ENCODE measurements around the gene KCNG2. TPM values are rescaled to one million over a fixed set of nuclear protein-coding genes. Genes with fewer than 3 reads are reported as not detected.

KCNG2 gene
- total RNA-seq, 1 experiment from 2014 or later = not detected

DNA sequence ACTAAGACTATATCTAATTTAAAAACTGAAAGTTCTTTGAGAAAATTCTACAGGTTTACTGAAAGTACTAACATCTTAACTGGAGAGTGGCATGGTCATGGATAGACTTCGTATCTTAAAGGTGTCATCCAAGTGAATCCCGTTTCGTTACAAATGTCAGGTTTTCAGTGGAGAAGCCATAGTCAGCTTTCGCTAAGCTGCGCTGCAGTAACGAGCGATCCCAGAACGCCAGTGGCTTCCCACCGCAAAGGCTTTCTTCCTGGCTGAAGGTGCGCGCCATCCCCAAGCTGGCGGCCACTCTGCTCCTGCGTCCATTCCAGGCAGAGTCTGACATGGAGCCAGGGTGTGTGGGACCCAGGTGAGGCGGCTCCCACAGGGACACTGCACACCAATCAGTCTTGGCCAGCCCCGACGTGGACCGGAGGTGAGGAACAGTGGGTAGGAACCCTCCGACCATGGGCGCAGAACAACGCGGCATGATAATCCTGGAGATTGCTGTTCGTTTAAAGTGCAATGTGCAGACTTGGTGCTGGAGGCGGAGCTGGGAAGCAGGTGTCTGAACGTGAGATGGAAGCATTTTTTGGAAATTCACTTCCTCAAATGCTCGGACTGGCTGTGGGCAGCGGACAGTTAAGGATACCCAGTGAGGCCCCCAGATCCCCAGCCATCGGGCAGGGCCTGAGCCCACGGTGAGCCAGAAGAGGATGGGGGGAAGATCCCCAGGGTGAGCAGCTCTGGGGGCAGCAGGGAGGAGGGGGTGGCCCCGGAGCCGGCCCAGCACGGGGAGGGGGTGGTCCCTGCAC is 27.8 kb upstream of the KCNG2 start:
- ATAC-seq = no peak
- POLR2A ChIA-PET = no interaction called here
- Histone ChIP-seq H3K36me3 (ENCODE audit: control insufficient read depth in 1 of 2, insufficient read depth in 2 of 2, low read length in 2 of 2) (no peaks in the 10 kb centered on the region), H3K9me2 (ENCODE audit: insufficient read depth) (no peaks in the 10 kb centered on the region), H3K27ac (ENCODE audit: low read depth, low read length) (no peak overlapping the region), H3K79me2 (ENCODE audit: insufficient read depth, low read length) (no peaks in the 10 kb centered on the region), H4K20me1 (ENCODE audit: insufficient read depth) (no peaks in the 10 kb centered on the region), H3K9me3 (ENCODE audit: control insufficient read depth in 1 of 2, insufficient read depth in 1 of 2, low read depth in 1 of 2, low read length in 2 of 2) (no peaks in the 10 kb centered on the region), H3K4me3 (replicated peaks in 1 of 2; ENCODE audit: low read depth in 1 of 2, low read length in 2 of 2) (no peak overlapping the region), H2AFZ (ENCODE audit: low read depth, low read length, poor library complexity, severe bottlenecking) (no peak overlapping the region), H3K9ac (ENCODE audit: low read length) (no peak overlapping the region), H3K27me3 (ENCODE audit: insufficient read depth, low read length) (peaks cover 6% of the 10 kb centered on the region; the same call in 1 of the 2 replicates), H3K4me1 (ENCODE audit: control insufficient read depth in 1 of 2, insufficient read depth in 2 of 2, low read length in 2 of 2) (no peaks in the 10 kb centered on the region), H3K4me2 (ENCODE audit: low read length) (no peak overlapping the region)
- CTCF ChIA-PET = no interaction called here
- no peak for DNase-seq (ENCODE audit: low read depth, low spot score)
- TF ChIP-seq, protein P1, sequence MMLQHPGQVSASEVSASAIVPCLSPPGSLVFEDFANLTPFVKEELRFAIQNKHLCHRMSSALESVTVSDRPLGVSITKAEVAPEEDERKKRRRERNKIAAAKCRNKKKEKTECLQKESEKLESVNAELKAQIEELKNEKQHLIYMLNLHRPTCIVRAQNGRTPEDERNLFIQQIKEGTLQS (IDR thresholded peaks at IDR 0.05) = no peak
- no peak for TF ChIP-seq RAD21 (IDR thresholded peaks at IDR 0.05; ENCODE audit: low read depth)
- no peak for TF ChIP-seq FOSL1 (IDR thresholded peaks at IDR 0.05; ENCODE audit: low read depth)
- TF ChIP-seq SP1 (IDR thresholded peaks at IDR 0.05; ENCODE audit: low read depth) = no peak
- TF ChIP-seq, protein P2, sequence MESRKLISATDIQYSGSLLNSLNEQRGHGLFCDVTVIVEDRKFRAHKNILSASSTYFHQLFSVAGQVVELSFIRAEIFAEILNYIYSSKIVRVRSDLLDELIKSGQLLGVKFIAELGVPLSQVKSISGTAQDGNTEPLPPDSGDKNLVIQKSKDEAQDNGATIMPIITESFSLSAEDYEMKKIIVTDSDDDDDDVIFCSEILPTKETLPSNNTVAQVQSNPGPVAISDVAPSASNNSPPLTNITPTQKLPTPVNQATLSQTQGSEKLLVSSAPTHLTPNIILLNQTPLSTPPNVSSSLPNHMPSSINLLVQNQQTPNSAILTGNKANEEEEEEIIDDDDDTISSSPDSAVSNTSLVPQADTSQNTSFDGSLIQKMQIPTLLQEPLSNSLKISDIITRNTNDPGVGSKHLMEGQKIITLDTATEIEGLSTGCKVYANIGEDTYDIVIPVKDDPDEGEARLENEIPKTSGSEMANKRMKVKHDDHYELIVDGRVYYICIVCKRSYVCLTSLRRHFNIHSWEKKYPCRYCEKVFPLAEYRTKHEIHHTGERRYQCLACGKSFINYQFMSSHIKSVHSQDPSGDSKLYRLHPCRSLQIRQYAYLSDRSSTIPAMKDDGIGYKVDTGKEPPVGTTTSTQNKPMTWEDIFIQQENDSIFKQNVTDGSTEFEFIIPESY (IDR thresholded peaks at IDR 0.05; ENCODE audit: extremely low read depth, insufficient replicate concordance, low read length) = no peak
- intact Hi-C loops (cut with micrococcal nuclease) = loop anchor here (10.0 kb wide), 1 partner anchor 55 kb away; no protein-coding TSS in a partner anchor
- RAD21 ChIA-PET (ENCODE audit: low non-redundant PET in 1 of 2, low total read pairs in 2 of 2, uncharacterized antibody in 2 of 2, unreplicated experiment in 2 of 2) = no interaction called here
- BruUV-seq (replicated peaks) = no TSS peak

DNA sequence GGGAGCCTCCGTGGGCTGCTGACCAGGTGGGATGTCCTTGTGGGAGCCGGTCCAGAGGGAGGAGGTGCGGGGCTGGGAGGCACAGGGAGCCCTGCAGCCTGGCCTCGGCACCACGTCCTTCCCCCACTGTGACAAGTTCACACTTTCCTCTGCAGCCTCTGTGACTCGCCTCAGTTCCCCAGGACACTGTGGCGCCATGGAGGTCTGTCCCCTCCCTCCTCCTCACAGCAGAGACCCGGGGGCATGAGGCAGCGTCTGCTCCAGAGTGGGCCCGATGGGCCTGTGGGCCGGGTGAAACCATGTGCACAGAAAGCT is 27.3 kb upstream of the KCNG2 start:
- ChIA-PET RAD21 (ENCODE audit: low non-redundant PET in 1 of 2, low total read pairs in 2 of 2, uncharacterized antibody in 2 of 2, unreplicated experiment in 2 of 2) (no interaction called here), POLR2A (no interaction called here), CTCF (no interaction called here)
- no TSS peak for BruUV-seq (replicated peaks)
- peaks cover 6% of the 10 kb centered on the region; the same call in 1 of the 2 replicates for H3K27me3 ChIP-seq (ENCODE audit: insufficient read depth, low read length)
- H3K27ac ChIP-seq (ENCODE audit: low read depth, low read length) = no peak overlapping the region
- H3K9me2 ChIP-seq (ENCODE audit: insufficient read depth) = no peaks in the 10 kb centered on the region
- DNase-seq (ENCODE audit: low read depth, low spot score) = no peak
- H3K4me2 ChIP-seq (ENCODE audit: low read length) = no peak overlapping the region
- intact Hi-C loops (cut with micrococcal nuclease) = no loop called here
- no peaks in the 10 kb centered on the region for H3K36me3 ChIP-seq (ENCODE audit: control insufficient read depth in 1 of 2, insufficient read depth in 2 of 2, low read length in 2 of 2)
- TF ChIP-seq POLR2A (IDR thresholded peaks at IDR 0.05; ENCODE audit: borderline replicate concordance, extremely low read depth, insufficient read depth, insufficient read length) (no peak), EGR1 (IDR thresholded peaks at IDR 0.05; ENCODE audit: low read depth) (no peak), RAD21 (IDR thresholded peaks at IDR 0.05; ENCODE audit: low read depth) (no peak), SIN3A (IDR thresholded peaks at IDR 0.05; ENCODE audit: low read depth) (no peak), TCF7L2 (IDR thresholded peaks at IDR 0.05; ENCODE audit: borderline replicate concordance, extremely low read depth, insufficient read depth, insufficient read length) (no peak), ZFX (IDR thresholded peaks at IDR 0.05) (no peak), SRF (IDR thresholded peaks at IDR 0.05; ENCODE audit: low read depth) (no peak), SP1 (IDR thresholded peaks at IDR 0.05; ENCODE audit: low read depth) (no peak)
- TF ChIP-seq, protein P2 (IDR thresholded peaks at IDR 0.05; ENCODE audit: extremely low read depth, insufficient replicate concordance, low read length) = no peak
- TF ChIP-seq, protein P3, sequence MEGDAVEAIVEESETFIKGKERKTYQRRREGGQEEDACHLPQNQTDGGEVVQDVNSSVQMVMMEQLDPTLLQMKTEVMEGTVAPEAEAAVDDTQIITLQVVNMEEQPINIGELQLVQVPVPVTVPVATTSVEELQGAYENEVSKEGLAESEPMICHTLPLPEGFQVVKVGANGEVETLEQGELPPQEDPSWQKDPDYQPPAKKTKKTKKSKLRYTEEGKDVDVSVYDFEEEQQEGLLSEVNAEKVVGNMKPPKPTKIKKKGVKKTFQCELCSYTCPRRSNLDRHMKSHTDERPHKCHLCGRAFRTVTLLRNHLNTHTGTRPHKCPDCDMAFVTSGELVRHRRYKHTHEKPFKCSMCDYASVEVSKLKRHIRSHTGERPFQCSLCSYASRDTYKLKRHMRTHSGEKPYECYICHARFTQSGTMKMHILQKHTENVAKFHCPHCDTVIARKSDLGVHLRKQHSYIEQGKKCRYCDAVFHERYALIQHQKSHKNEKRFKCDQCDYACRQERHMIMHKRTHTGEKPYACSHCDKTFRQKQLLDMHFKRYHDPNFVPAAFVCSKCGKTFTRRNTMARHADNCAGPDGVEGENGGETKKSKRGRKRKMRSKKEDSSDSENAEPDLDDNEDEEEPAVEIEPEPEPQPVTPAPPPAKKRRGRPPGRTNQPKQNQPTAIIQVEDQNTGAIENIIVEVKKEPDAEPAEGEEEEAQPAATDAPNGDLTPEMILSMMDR (IDR thresholded peaks at IDR 0.05 in 2 of 3, conservative IDR thresholded peaks at IDR 0.05 in 1 of 3; ENCODE audit: borderline replicate concordance in 1 of 3, insufficient read depth in 1 of 3, low read depth in 2 of 3, low read length in 2 of 3) = no peak
- no peak overlapping the region for H2AFZ ChIP-seq (ENCODE audit: low read depth, low read length, poor library complexity, severe bottlenecking)
- no peak for ATAC-seq
- no peaks in the 10 kb centered on the region for H3K9me3 ChIP-seq (ENCODE audit: control insufficient read depth in 1 of 2, insufficient read depth in 1 of 2, low read depth in 1 of 2, low read length in 2 of 2)
- no peak overlapping the region for H3K9ac ChIP-seq (ENCODE audit: low read length)
- H3K4me1 ChIP-seq (ENCODE audit: control insufficient read depth in 1 of 2, insufficient read depth in 2 of 2, low read length in 2 of 2) = no peaks in the 10 kb centered on the region
- no peak overlapping the region for H3K4me3 ChIP-seq (replicated peaks in 1 of 2; ENCODE audit: low read depth in 1 of 2, low read length in 2 of 2)
- H3K79me2 ChIP-seq (ENCODE audit: insufficient read depth, low read length) = no peaks in the 10 kb centered on the region
- H4K20me1 ChIP-seq (ENCODE audit: insufficient read depth) = no peaks in the 10 kb centered on the region

Data from HCT116 (cell line).